GM19467 (cell line): ENCODE data around the gene MRPS21.

Experiments
- ATAC-seq: cut with Tn5 transposase; IDR thresholded peaks from one replicate; pipeline ENCODE4 v1.9.1; 2021; ENCODE audit warnings: mild to moderate bottlenecking, moderate library complexity; ENCODE audit not compliant: unreplicated experiment

Gene MRPS21

GRCh38 chr1:150293433-150294253, at the start of gene MRPS21:
Gene MRPS21, plus strand, starts transcription at chr1:150293861. Its CDS starts 506 bp downstream, at chr1:150294367.
- peak; percentile 92 for ATAC-seq

- ATAC-seq, result no peak
Observed at GRCh38 chr1:150249936-150250335, 43.7 kb upstream of the MRPS21 start.

- ATAC-seq, result no peak
Observed at GRCh38 chr1:150256198-150256553, 37.5 kb upstream of the MRPS21 start.

GRCh38 chr1:150256554-150257341, 36.9 kb upstream of the MRPS21 start:
- ATAC-seq, result no peak

DNA sequence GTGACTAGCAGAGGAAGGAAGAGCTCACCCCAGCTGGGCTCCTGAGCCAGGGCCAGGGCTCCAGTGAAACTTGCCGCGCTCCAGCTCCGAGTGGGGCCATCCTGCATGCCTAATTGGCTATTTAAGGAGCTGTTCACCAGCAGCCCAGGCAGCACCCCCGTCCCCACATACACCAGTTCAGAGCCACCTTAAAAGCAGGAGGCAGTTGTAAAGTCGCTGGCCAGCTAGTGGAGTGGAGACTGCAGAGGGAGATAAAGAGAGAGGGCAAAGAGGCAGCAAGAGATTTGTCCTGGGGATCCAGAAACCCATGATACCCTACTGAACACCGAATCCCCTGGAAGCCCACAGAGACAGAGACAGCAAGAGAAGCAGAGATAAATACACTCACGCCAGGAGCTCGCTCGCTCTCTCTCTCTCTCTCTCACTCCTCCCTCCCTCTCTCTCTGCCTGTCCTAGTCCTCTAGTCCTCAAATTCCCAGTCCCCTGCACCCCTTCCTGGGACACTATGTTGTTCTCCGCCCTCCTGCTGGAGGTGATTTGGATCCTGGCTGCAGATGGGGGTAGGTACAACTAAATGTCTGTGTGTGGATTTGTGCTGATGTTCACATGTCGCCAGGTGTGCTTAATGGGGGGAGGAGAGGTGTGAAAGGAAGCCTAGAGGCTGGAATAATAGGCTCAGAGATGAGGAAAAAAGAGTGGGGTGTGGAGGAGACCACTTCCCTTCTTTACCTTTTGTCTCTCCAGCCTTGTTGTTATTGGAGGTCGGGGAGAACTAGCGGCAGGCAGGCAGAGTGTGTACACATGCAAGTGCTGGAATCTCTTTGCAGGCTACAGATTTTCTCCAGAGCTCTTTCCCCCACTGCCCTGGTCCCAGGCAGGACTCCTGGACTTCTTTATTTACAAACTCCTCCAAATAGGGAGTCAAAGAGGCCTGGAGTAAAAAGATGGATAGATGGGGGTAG, 35.8 kb upstream of the MRPS21 start, which contains the start of gene CA14:
Gene CA14 (plus strand): TSS at position 151 of the 962 bp plus-strand sequence. CDS start 355 bp downstream, at position 506.
- ATAC-seq, result no peak

- no peak for ATAC-seq
Observed at GRCh38 chr1:150259217-150259616, 34.4 kb upstream of the MRPS21 start.

GRCh38 chr1:150259758-150260669, 33.6 kb upstream of the MRPS21 start:
- ATAC-seq, result no peak

GRCh38 chr1:150261367-150261766, 32.3 kb upstream of the MRPS21 start:
- ATAC-seq, result no peak

- ATAC-seq, result no peak
Observed at GRCh38 chr1:150262388-150263320, 31.0 kb upstream of the MRPS21 start.

GRCh38 chr1:150263549-150263948, 30.1 kb upstream of the MRPS21 start:
- ATAC-seq, result no peak

DNA sequence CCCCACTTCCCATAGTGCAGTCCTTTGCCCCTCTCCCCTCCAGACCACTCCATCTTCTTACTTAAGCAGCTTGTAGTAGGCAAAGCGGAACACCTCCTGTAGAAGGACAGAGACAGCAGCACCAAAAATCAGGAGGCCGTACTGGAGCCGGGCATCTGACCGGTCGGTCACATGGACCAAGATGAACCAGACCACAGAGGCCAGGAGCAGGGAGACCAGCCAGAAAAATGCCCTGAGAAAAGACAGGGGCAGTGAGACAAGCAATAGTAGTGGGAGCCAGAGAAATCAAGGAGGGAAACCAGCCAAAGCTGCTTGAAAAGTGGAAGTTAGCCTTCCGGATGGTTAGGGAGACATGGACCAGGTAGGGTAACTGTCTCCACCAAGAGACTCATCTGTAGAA, 25.8 kb upstream of the MRPS21 start:
- ATAC-seq, result no peak

DNA sequence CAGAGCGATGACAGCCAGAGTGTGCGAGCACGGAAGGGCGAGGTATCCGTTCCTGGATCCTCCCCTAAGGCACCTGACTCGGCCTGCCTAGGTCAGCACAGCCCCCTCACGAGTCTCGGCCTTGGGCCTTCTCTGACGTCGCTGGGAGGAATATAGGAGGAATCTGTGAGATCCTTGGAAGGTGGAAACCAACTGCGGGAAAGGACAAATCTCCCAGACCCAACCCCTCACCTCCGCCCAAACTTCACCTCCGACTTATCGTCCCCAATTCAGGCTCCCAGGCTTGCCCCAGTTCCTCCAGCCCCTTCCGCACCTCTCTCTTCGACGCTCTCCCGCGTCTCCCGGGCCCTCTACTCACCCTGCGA, 25.3 kb upstream of the MRPS21 start:
- no peak for ATAC-seq

- peak; percentile 87 for ATAC-seq
Observed at GRCh38 chr1:150268705-150269403, 24.8 kb upstream of the MRPS21 start, which contains the start of gene APH1A. Gene APH1A, minus strand, starts transcription at chr1:150269016. Its CDS starts 206 bp downstream, at chr1:150268810.

- ATAC-seq, result no peak
Observed at GRCh38 chr1:150269451-150269850, 24.2 kb upstream of the MRPS21 start.

DNA sequence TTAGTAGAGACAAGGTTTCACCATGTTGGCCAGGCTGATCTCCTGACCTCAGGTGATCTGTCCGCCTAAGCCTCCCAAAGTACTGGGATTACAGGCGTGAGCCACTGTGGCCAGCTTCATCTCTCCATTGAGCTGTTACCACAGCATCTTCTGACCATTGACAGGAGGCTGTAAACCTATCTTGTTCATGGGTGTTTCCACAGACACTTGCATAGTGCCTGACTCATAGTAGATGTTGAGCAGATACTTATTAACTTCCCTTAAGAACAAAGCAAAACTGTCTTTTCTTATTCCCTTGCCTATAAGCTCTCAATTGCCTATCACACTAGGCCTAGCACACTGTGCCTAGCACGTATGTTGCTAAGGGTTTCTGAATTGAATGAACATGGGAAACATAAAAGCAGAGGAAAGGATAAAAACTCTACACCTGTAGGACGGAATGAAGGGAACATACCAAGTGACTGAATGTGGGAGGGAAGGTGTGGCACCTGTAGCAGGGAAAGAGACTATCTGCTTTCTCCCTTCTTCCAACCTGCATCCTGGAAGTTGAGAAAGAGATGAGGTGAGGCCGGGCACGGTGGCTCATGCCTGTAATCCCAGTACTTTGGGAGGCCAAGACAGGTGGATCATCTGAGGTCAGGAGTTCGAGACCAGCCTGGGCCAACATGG, 22.2 kb upstream of the MRPS21 start:
- ATAC-seq, result no peak

DNA sequence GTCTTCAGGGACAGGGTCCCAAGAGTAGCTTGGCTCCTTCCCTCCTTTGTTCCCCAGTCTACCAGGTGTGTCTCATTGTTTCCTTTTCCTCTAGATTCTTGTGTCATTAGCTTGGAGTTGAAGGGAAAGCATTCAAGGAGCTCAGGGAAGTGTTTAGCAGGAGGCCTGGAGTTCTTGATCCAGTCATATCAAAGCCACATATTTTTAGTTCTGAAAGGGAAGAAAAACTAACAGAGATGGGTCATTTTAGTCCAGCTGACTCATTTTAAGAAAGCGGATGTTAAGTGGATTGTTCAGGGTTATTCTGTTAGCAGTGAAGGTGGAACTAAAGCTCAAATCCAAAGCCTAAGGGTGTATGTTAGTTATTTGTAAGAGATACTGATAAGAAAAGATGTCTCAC, 20.4 kb upstream of the MRPS21 start:
- ATAC-seq, result no peak

- ATAC-seq, result no peak
Observed at GRCh38 chr1:150280138-150280707, 13.4 kb upstream of the MRPS21 start.
